Measurements from ENCODE around the gene SVOPL.

SVOPL gene

GRCh38 chr7:138657854-138658386 lies 43.2 kb downstream of the SVOPL start:
- no peak for DNase-seq

- DNase-seq = no peak
These were observed 44.2 kb downstream of the SVOPL start for GRCh38 chr7:138656952-138657351.

GRCh38 chr7:138654616-138655015 lies 46.5 kb downstream of the SVOPL start:
- no peak for DNase-seq

GRCh38 chr7:138649506-138649905 lies 51.7 kb downstream of the SVOPL start:
- DNase-seq = no peak

GRCh38 chr7:138645284-138645683 lies 55.9 kb downstream of the SVOPL start:
- DNase-seq = no peak

- DNase-seq = no peak
These were observed 68.1 kb downstream of the SVOPL start for GRCh38 chr7:138632826-138633602.

- no peak for DNase-seq
These were observed 68.8 kb downstream of the SVOPL start for GRCh38 chr7:138632384-138632783.

GRCh38 chr7:138630059-138630610 lies 71.0 kb downstream of the SVOPL start:
- DNase-seq = no peak

GRCh38 chr7:138627361-138627760 lies 73.8 kb downstream of the SVOPL start:
- DNase-seq = no peak

- DNase-seq = peak in 1 of 2 donors; percentile 6
These were observed 74.3 kb downstream of the SVOPL start for GRCh38 chr7:138626846-138627245.

- peak in 1 of 2 donors; percentile 60 for DNase-seq
These were observed 75.3 kb downstream of the SVOPL start for GRCh38 chr7:138625849-138626230.

GRCh38 chr7:138625084-138625848 lies 75.9 kb downstream of the SVOPL start:
- DNase-seq = peak in 1 of 2 donors; percentile 85

- no peak for DNase-seq
These were observed 78.3 kb downstream of the SVOPL start for GRCh38 chr7:138622841-138623240.

GRCh38 chr7:138618933-138619332 lies 82.2 kb downstream of the SVOPL start:
- DNase-seq = no peak

GRCh38 chr7:138618506-138618905 lies 82.7 kb downstream of the SVOPL start:
- no peak for DNase-seq

- no peak for DNase-seq
These were observed 85.1 kb downstream of the SVOPL start for GRCh38 chr7:138616085-138616484.

GRCh38 chr7:138613630-138614029 lies 87.5 kb downstream of the SVOPL start:
- no peak for DNase-seq

GRCh38 chr7:138610671-138611170 lies 90.4 kb downstream of the SVOPL start:
- DNase-seq = no peak

GRCh38 chr7:138608275-138608674 lies 92.9 kb downstream of the SVOPL start:
- no peak for DNase-seq

GRCh38 chr7:138607216-138608126 lies 93.7 kb downstream of the SVOPL start:
- no peak for DNase-seq

- no peak for DNase-seq
These were observed 94.9 kb downstream of the SVOPL start for GRCh38 chr7:138606236-138606635.

Measured in bone marrow (tissue), 2 donors.